Skeletal muscle satellite cell (primary cell): ENCODE measurements around the gene HS3ST1.
"Not testable (repeated sequence)": the region's sequence is repeated elsewhere in the genome, so short reads cannot be mapped to it uniquely, and the experiment has no call there.

Experiments used
- H3K27me3 ChIP-seq: 2 replicates; pipeline ENCODE4 v1.7.0; 2013; ENCODE audit warnings: low read length; ENCODE audit not compliant: control insufficient read depth, insufficient read depth
- H3K36me3 ChIP-seq: 2 replicates; pipeline ENCODE4 v1.7.0; 2013; ENCODE audit warnings: mild to moderate bottlenecking, control low read depth, low read length; ENCODE audit not compliant: insufficient read depth
- H3K4me1 ChIP-seq: 2 replicates; pipeline ENCODE4 v1.7.0; 2013; ENCODE audit warnings: low read length; ENCODE audit not compliant: control insufficient read depth, insufficient read depth
- H3K4me2 ChIP-seq: 2 replicates; pipeline ENCODE4 v1.7.0; 2013; ENCODE audit warnings: mild to moderate bottlenecking, low read length
- H3K4me3 ChIP-seq: 2 replicates; pipeline ENCODE4 v1.7.0; 2013; ENCODE audit warnings: low read length
- H3K9ac ChIP-seq: 2 replicates; pipeline ENCODE4 v1.7.0; 2013; ENCODE audit warnings: mild to moderate bottlenecking, low read depth, low read length, moderate library complexity
- H3K9me3 ChIP-seq: replicated peaks from 2 replicates; pipeline ENCODE4 v1.7.0; 2013; ENCODE audit warnings: mild to moderate bottlenecking, control low read depth, low read length

The HS3ST1 gene

DNA sequence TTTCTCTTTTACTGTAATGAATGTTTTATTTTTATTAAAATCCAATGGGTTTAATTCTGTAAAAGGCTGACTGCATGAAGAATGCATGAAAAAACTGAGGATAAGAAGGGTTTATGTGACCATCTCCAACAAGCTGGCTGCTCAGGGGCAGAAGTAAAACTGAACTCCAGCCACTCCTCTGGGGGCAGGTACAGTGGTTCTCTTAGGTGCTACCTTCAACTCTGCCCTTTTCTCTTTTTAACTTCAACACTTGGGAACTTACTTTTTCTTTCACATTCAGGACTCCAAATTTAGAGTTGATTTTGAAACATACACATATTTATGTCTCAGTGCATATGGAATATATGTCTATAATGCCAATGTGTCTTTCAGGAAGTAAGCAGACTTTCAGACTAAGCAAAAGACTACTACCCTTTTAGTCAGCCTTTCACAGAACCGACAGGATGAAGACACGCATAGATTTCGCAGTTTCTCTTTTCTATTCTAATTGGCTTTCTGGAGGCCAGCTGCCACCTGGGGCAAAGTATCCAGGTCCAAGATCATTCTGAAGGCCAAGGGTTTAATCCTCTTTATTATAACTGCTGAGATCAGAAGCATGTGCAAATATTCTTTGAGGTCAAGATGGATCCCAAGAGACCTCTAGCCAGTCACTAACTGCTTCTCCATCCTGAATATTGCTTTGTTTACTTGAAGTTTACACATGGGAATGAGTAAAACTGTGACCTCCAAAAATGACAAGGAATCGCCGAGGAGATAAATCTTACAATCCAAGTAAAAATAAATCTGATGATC, 30.7 kb downstream of the HS3ST1 start:
- no peak overlapping the region for H3K4me2 ChIP-seq
- no peaks in the 10 kb centered on the region for H3K36me3 ChIP-seq

DNA sequence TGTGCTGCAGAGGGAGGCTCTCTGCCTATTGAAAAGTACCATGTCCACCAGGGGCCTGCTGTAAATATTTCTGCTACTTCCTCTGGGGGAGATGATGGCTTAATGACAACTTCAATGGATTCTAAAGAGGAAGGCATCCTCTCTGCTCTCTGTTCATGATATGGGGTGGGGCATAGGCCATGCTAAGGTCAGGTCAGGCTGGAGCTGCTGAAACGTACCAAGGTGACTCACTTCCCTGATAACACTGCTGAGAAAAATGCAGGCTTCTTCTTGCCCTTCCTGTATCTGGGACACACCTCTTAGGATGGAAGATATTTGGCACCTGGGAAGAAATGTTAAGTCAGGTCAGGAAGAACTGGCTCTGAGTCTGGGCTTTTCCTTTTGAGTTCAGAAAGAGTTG, 31.5 kb downstream of the HS3ST1 start:
- Histone ChIP-seq H3K4me3 (no peak overlapping the region), H3K4me2 (no peak overlapping the region), H3K36me3 (no peaks in the 10 kb centered on the region), H3K27me3 (no peaks in the 10 kb centered on the region), H3K9me3 (no peaks in the 10 kb centered on the region), H3K9ac (no peak overlapping the region), H3K4me1 (no peaks in the 10 kb centered on the region)

More for the DNA sequence above, 30.7 kb downstream of the HS3ST1 start:
- no peak overlapping the region for H3K4me3 ChIP-seq
- H3K9me3 ChIP-seq, result no peaks in the 10 kb centered on the region
- H3K9ac ChIP-seq, result no peak overlapping the region
- H3K4me1 ChIP-seq, result no peaks in the 10 kb centered on the region
- no peaks in the 10 kb centered on the region for H3K27me3 ChIP-seq

DNA sequence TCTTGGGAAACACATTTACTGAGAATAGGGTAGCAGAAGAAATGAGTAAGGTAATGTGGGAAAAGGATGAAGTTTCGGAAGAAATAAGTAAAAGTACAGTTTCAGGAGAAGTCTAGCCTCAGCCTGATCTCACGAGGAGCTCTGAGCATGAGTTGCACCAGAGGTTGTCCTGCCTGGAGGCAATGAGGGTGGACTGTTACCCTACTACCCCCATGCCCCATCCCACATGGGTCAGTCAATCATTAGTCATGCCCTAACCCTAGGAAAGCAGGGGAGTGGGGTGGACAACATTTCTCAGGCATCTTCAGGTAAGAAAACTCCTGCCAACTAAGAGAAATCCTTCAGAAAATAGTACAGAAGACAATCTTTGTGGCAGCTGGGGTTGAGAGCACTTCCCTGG, 35.1 kb downstream of the HS3ST1 start:
- Histone ChIP-seq H3K27me3 (no peaks in the 10 kb centered on the region), H3K9me3 (no peaks in the 10 kb centered on the region), H3K36me3 (no peaks in the 10 kb centered on the region), H3K4me1 (no peaks in the 10 kb centered on the region), H3K4me2 (no peak overlapping the region), H3K9ac (no peak overlapping the region), H3K4me3 (no peak overlapping the region)

DNA sequence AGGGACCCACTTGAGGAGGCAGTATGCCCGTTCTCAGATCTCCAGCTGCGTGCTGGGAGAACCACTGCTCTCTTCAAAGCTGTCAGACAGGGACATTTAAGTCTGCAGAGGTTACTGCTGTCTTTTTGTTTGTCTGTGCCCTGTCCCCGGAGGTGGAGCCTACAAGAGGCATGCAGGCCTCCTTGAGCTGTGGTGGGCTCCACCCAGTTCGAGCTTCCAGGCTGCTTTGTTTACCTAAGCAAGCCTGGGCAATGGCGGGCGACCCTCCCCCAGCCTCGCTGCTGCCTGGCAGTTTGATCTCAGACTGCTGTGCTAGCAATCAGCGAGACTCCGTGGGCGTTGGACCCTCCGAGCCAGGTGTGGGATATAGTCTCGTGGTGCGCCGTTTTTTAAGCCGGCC, 44.6 kb downstream of the HS3ST1 start:
- not testable (repeated sequence) for H3K9ac ChIP-seq, H3K36me3 ChIP-seq, H3K27me3 ChIP-seq, H3K9me3 ChIP-seq, H3K4me3 ChIP-seq, H3K4me1 ChIP-seq, H3K4me2 ChIP-seq

DNA sequence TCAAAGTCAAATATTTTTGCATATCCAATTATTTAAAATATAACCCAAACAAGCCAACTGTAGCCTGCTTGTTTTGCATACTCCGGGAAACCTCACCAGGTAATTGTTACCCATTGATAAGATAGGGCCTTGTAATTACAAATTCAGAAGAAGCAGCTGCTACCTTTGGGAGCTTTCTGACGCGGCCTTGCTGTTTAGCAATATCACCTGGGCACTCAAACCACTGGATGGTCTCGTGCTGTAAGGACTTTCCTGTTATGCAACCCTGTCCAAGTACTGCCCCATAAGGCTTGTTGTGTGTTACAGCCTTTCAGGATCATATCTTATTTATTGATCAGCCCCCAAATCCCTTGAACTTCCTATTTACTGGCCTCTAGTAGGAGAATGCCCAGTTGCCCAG, 52.1 kb downstream of the HS3ST1 start:
- no peak overlapping the region for H3K4me3 ChIP-seq
- H3K36me3 ChIP-seq, result no peaks in the 10 kb centered on the region
- H3K4me2 ChIP-seq, result no peak overlapping the region
- H3K4me1 ChIP-seq, result no peaks in the 10 kb centered on the region
- no peaks in the 10 kb centered on the region for H3K27me3 ChIP-seq
- no peaks in the 10 kb centered on the region for H3K9me3 ChIP-seq
- H3K9ac ChIP-seq, result no peak overlapping the region

DNA sequence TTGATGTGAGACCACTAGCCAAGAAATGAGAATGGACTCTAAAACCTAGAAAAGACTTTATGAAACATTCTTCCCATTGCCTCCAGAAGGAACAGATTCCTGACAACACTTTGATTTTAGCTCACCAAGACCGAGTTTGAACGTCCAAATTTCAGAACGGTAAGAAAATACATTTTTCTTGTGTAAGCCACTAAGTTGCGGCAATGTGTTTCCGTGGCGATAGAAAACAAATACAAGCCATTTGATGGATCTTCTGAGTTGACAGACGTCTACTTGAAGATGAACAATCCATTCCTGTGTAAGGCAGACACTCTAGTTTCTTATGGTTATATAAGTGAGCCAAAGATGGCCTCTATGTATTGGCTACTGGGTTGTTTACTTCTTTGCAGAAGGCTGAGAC, 52.5 kb downstream of the HS3ST1 start:
- Histone ChIP-seq H3K9me3 (no peaks in the 10 kb centered on the region), H3K4me3 (no peak overlapping the region), H3K9ac (no peak overlapping the region), H3K4me2 (no peak overlapping the region), H3K27me3 (no peaks in the 10 kb centered on the region), H3K36me3 (no peaks in the 10 kb centered on the region), H3K4me1 (no peaks in the 10 kb centered on the region)

DNA sequence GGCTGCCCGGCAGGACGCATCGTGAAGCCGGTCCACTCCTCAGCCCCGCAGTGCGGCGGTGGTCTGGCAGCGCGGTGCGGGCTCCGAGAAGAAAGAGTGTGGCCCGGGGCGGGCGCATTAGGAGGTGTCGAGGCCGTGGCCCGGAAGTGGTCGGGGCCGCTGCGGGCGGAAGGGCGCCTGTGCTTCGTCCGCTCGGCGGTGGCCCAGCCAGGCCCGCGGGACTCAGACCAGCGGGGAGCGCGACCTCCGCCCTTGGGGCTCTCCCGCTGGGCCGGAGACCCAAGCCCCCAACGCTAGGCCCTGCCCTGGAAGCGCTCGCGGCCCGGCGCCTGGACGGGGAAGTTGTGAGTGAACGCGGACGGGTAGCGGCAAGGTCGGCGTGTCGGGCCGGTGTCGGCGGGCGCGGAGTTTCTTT, 60.0 kb downstream of the HS3ST1 start:
- no peak overlapping the region for H3K4me3 ChIP-seq
- peaks cover 3% of the 10 kb centered on the region for H3K9me3 ChIP-seq
- H3K9ac ChIP-seq, result no peak overlapping the region

DNA sequence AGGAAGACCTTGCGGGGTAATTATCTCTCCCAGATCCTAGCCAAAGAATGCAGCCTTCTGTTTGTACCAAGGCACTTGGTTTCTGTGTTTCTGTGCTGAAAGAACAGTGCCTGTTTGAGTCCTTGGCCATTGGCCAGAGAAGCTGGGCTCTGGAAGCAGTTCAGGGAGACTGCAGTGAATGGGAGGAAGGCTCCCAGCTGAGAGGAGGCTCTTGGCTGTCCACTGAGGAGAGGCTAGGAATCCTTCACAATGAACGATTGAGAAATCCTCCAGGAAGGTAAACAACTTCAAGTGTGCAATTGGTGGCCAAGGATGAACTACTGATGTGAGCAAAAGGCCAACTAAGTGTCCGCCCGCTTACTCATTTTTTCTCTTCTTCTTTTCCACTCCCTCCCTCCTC, 61.3 kb downstream of the HS3ST1 start:
- no peak overlapping the region for H3K9ac ChIP-seq
- no peak overlapping the region for H3K4me3 ChIP-seq
- no peaks in the 10 kb centered on the region for H3K4me1 ChIP-seq
- H3K9me3 ChIP-seq, result peaks cover 4% of the 10 kb centered on the region
- no peaks in the 10 kb centered on the region for H3K36me3 ChIP-seq
- H3K27me3 ChIP-seq, result no peaks in the 10 kb centered on the region
- no peak overlapping the region for H3K4me2 ChIP-seq

More for the DNA sequence above, 60.0 kb downstream of the HS3ST1 start:
- no peak overlapping the region for H3K4me2 ChIP-seq
- H3K27me3 ChIP-seq, result no peaks in the 10 kb centered on the region
- no peaks in the 10 kb centered on the region for H3K36me3 ChIP-seq
- no peaks in the 10 kb centered on the region for H3K4me1 ChIP-seq

DNA sequence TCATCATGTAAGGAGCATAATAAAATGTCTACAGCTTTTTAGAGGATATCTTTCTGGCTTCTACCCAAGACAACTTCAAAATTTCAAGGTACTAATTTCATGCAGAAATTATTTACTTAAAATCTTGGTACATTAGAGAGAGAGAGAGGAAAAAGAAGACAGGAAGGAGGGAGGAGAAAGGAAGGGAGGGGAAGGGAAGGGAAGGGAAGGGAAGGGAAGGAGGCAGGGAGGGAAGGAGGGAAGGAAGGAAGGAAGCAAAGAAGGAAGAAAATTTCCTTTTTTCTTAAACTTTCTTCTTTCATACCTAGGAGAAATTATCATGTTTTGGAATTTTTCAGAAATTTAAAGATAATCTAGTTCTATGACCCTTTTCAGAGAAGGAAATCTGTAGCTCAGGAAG, 61.8 kb downstream of the HS3ST1 start:
- Histone ChIP-seq H3K4me1 (no peaks in the 10 kb centered on the region), H3K9ac (no peak overlapping the region), H3K4me2 (no peak overlapping the region), H3K9me3 (peaks cover 4% of the 10 kb centered on the region), H3K27me3 (no peaks in the 10 kb centered on the region), H3K4me3 (no peak overlapping the region), H3K36me3 (no peaks in the 10 kb centered on the region)

DNA sequence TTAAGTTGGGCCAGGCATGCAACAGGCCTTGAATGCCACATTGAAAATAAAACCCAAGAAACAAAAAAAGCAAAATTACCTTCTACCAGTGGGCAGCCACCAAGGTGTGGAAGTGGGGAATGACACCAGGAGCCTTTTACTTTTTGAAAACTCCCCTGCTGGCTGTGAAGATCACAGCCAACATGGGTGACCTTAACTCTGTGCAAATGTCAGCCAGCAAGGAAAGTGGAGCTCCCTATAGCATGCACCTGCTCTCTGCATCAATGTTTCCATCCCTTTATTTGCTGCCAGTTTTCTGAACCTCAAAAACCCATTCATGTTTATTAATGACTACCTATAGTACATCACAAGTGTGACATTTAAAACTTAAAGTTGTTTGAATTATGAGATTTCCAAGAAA, 63.7 kb downstream of the HS3ST1 start:
- H3K4me2 ChIP-seq, result no peak overlapping the region
- no peaks in the 10 kb centered on the region for H3K4me1 ChIP-seq
- H3K27me3 ChIP-seq, result no peaks in the 10 kb centered on the region
- H3K9ac ChIP-seq, result no peak overlapping the region
- H3K36me3 ChIP-seq, result no peaks in the 10 kb centered on the region
- peaks cover 4% of the 10 kb centered on the region for H3K9me3 ChIP-seq
- H3K4me3 ChIP-seq, result no peak overlapping the region

DNA sequence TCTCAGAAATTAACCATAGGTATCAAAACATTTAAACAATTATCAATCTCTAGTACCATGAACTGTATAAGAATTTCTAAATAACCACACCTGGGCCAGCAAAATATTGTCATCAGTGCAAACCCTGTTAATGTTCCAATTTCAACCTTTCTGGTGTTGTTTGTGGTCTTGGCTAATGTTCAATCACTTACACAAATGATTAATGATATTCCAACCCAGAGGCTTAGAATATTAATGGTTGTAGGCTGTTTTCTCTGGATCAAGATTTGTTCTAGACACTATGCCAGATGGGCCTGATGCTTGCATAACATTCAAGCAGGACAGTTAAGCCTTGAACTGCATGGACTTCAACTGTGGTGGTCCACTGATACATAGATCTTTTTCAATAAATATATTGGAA, 69.1 kb downstream of the HS3ST1 start:
- no peak overlapping the region for H3K4me3 ChIP-seq
- H3K36me3 ChIP-seq, result no peaks in the 10 kb centered on the region
- no peak overlapping the region for H3K4me2 ChIP-seq
- H3K9ac ChIP-seq, result no peak overlapping the region
- H3K9me3 ChIP-seq, result peaks cover 8% of the 10 kb centered on the region
- no peaks in the 10 kb centered on the region for H3K4me1 ChIP-seq
- H3K27me3 ChIP-seq, result no peaks in the 10 kb centered on the region

DNA sequence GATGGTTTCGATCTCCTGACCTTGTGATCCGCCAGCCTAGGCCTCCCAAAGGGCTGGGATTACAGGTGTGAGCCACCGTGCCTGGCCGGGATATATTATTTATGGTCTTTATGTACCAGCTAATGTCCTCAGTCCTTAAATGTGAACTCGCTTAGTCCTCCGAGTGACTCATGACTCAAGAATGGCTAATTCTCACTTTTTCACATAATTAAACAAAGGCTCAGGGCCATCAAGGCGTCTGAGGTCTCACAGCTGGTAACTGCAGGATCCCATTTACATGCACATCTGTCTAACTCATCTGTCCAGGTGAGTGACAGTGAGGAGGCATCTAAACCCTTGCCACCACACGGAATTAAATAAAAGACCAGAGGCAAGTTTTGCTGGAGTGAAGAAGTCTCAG, 73.5 kb downstream of the HS3ST1 start:
- Histone ChIP-seq H3K4me3 (no peak overlapping the region), H3K9me3 (peaks cover 4% of the 10 kb centered on the region), H3K4me1 (no peaks in the 10 kb centered on the region), H3K36me3 (no peaks in the 10 kb centered on the region), H3K9ac (no peak overlapping the region), H3K27me3 (no peaks in the 10 kb centered on the region), H3K4me2 (no peak overlapping the region)
